Muscle layer of colon (tissue), 2 donors: ENCODE data around the gene AOPEP.
A peak's percentile ranks its signal among the peaks of the same experiment; 100 is the strongest.

Experiments used
- H3K27ac ChIP-seq: one replicate; pipeline ENCODE4 v1.7.0; 2013; ENCODE audit warnings: low read depth, mild to moderate bottlenecking, low read length, moderate library complexity
- H3K27me3 ChIP-seq, 2 donors: one replicate each; pipeline ENCODE4 v1.7.0; 2013; ENCODE audit warnings: low read length in 2 of 2, mild to moderate bottlenecking in 2 of 2; ENCODE audit not compliant: insufficient read depth in 2 of 2, control insufficient read depth in 1 of 2
- H3K36me3 ChIP-seq: one replicate; pipeline ENCODE4 v1.7.0; 2013; ENCODE audit warnings: mild to moderate bottlenecking, low read length; ENCODE audit not compliant: insufficient read depth
- H3K4me1 ChIP-seq: one replicate; pipeline ENCODE4 v1.7.0; 2013; ENCODE audit warnings: mild to moderate bottlenecking, low read length; ENCODE audit not compliant: insufficient read depth
- H3K4me3 ChIP-seq, 2 donors: one replicate each; pipeline ENCODE4 v1.7.0; 2013; ENCODE audit warnings: low read length in 2 of 2, low read depth in 1 of 2, mild to moderate bottlenecking in 1 of 2, moderate library complexity in 1 of 2
- H3K9ac ChIP-seq: one replicate; pipeline ENCODE4 v1.7.0; 2013; ENCODE audit warnings: low read length
- H3K9me3 ChIP-seq: one replicate; pipeline ENCODE4 v1.7.0; 2013; ENCODE audit warnings: mild to moderate bottlenecking, low read length
- donor health status: abdominal sarcoma.
- donor health status: Adenocarcinoma of cecum.

Gene AOPEP

DNA sequence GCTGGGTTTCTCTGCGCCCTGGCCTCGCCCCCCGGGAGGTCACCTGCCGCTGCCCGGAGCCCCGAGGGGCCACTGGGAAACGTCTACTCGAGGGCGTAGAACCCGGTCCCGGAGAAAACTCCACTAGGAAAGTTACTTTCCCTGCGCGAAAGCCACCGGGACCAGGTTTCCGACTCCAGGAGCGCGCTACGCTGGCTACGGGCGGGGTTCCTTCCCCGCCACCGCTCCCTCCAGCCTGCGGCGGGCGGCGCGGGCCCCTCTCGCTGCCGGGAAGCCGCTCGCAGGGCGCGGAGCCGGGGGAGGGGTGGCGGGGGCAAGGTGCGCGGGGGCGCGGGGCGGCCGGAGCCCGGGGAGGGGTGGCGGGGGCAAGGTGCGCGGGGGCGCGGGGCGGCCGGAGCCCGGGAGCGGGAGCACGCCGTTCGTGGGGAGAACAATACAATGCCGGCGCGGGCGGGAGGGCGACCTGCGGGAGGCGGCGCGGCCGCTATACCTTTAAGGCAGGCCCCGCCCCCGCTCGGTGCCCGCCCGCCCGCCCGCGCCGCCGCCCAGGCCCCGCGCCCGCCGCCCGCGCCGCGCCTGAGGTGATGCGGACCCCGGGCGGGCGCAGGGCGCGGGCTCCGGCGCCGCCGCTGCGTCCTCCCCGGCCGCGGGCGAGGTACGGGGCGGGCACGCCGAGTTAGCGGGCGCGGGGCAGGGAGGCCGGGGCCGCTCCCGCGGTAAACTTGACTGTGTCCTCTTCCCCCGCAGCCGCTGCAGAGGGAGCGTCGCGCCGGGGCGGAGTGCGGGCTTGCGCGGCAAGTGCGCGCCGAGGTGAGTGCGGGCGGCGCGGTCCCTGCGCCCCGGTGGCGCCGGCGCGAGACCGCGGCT, 278.1 kb downstream of the AOPEP start:
- Histone ChIP-seq H3K4me3 (peak overlapping the region; percentile 66 to 70), H3K27ac (peak overlapping the region; percentile 94), H3K36me3 (peaks cover 4% of the 10 kb centered on the region), H3K4me1 (peaks cover 10% of the 10 kb centered on the region), H3K9ac (peak overlapping the region; percentile 62), H3K9me3 (no peaks in the 10 kb centered on the region), H3K27me3 (no peaks in the 10 kb centered on the region)

DNA sequence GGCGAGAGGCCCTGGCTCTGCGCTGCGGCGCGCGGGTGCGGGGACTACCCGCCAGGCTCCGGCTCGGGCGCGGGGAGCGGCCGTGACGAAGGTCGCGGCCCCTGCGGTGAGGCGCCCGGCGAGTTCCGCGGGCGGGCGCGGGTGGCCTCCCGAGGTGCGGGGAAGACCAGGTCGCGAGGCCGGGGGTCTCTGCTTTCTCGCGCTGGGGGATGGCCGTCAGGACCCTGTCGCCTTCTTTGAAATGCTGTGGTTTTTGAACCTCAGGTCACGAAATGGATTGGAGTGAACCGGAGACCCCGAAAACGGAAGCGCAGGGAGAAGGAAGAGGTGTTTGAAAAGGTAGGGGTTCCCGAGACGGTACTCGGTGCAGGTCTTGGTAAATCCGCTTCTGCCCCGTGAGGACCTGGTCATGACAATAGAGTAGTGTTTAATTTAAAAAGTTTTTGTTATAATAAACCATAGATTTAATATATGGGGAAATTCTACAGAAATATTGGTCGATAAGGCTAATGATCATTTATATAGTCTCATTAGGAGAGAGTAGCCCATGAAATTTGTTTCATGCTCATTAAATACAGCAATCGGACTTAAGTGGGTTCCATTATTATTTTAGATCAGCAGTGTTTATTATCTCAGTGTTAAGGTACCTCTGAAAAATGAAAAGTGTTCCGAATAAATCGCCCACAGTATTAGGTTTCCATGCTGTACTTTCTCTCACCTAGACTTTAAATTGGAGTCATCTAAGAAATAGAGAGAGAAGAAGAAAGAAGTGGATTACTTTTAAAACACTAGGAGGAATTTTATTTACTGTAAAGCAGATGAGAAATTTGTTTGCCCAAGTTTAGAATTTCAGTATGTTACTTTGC, 279.0 kb downstream of the AOPEP start:
- peak overlapping the region; percentile 66 to 70 for H3K4me3 ChIP-seq
- H3K36me3 ChIP-seq: peaks cover 5% of the 10 kb centered on the region
- H3K27me3 ChIP-seq: no peaks in the 10 kb centered on the region
- no peaks in the 10 kb centered on the region for H3K9me3 ChIP-seq
- H3K9ac ChIP-seq: peak overlapping the region; percentile 83
- H3K27ac ChIP-seq: peak overlapping the region; percentile 94
- H3K4me1 ChIP-seq: peaks cover 9% of the 10 kb centered on the region

- no peaks in the 10 kb centered on the region for H3K27me3 ChIP-seq
- H3K4me1 ChIP-seq: peaks cover 27% of the 10 kb centered on the region
These were observed 280.8 kb downstream of the AOPEP start for GRCh38 chr9:95007226-95007869.

GRCh38 chr9:95008151-95008771, 281.8 kb downstream of the AOPEP start:
- Histone ChIP-seq H3K36me3 (peaks cover 5% of the 10 kb centered on the region), H3K27ac (peak overlapping the region; percentile 94), H3K9ac (peak overlapping the region; percentile 83), H3K9me3 (no peaks in the 10 kb centered on the region), H3K4me1 (peaks cover 33% of the 10 kb centered on the region), H3K27me3 (no peaks in the 10 kb centered on the region), H3K4me3 (peak overlapping the region; percentile 36 to 66)

More at GRCh38 chr9:95007226-95007869, 280.8 kb downstream of the AOPEP start:
- H3K9ac ChIP-seq: peak overlapping the region; percentile 83
- peak overlapping the region; percentile 36 to 66 for H3K4me3 ChIP-seq
- peak overlapping the region; percentile 94 for H3K27ac ChIP-seq
- peaks cover 5% of the 10 kb centered on the region for H3K36me3 ChIP-seq
- H3K9me3 ChIP-seq: no peaks in the 10 kb centered on the region

DNA sequence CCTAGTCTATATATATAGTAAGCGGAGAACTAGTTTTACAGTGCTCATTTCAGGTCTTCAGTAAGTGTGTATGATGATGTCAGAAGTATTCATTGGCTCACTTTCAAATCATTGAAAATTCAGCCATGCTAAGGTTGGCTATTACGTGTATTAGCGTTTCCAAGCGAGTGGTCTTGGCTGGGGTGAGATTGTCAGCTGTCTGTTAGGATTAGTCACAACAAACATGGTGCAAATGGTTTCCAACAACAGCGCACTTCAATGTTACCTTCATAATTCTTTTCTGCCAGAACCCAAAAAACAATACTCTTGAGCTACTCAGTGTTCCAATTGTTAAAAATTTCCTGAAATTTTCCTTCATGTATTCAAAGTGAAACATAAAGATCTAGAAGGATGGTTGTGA, 283.0 kb downstream of the AOPEP start:
- peak overlapping the region; percentile 22 for H3K9ac ChIP-seq
- H3K4me3 ChIP-seq: no peak overlapping the region
- peak overlapping the region; percentile 74 for H3K27ac ChIP-seq

DNA sequence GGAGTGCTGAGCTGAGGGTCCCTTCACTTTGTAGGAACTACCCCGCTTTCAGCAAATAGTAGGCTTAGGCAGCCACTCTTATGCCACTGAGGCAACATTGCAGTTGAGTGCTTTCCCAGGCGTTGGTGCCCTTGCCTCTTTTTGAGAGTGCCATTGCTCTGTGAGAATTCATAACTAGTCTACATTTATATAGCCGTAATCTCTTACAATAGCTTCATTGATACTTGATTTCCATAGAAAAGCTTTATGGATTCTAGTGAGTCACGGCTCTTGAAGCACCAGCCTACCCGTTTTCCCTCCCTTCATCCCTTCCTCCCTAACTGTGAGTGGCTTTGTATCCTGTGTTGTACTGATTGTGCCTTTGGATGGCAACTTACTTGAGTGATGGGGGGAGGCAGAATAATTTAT, 283.9 kb downstream of the AOPEP start:
- peak overlapping the region in 1 of 2 donors; percentile 5 for H3K4me3 ChIP-seq
- no peaks in the 10 kb centered on the region for H3K9me3 ChIP-seq
- H3K4me1 ChIP-seq: peaks cover 50% of the 10 kb centered on the region
- peaks cover 10% of the 10 kb centered on the region for H3K36me3 ChIP-seq
- H3K9ac ChIP-seq: no peak overlapping the region
- no peaks in the 10 kb centered on the region for H3K27me3 ChIP-seq
- peak overlapping the region; percentile 57 for H3K27ac ChIP-seq

More for the DNA sequence above, 283.0 kb downstream of the AOPEP start:
- H3K36me3 ChIP-seq: peaks cover 5% of the 10 kb centered on the region
- peaks cover 43% of the 10 kb centered on the region for H3K4me1 ChIP-seq
- no peaks in the 10 kb centered on the region for H3K9me3 ChIP-seq
- H3K27me3 ChIP-seq: no peaks in the 10 kb centered on the region

GRCh38 chr9:95012035-95012708, 285.7 kb downstream of the AOPEP start:
- peaks cover 18% of the 10 kb centered on the region for H3K36me3 ChIP-seq
- peak overlapping the region; percentile 52 for H3K9ac ChIP-seq
- no peaks in the 10 kb centered on the region for H3K27me3 ChIP-seq
- peak overlapping the region; percentile 30 for H3K27ac ChIP-seq
- no peak overlapping the region for H3K4me3 ChIP-seq
- H3K9me3 ChIP-seq: no peaks in the 10 kb centered on the region
- H3K4me1 ChIP-seq: peaks cover 59% of the 10 kb centered on the region

DNA sequence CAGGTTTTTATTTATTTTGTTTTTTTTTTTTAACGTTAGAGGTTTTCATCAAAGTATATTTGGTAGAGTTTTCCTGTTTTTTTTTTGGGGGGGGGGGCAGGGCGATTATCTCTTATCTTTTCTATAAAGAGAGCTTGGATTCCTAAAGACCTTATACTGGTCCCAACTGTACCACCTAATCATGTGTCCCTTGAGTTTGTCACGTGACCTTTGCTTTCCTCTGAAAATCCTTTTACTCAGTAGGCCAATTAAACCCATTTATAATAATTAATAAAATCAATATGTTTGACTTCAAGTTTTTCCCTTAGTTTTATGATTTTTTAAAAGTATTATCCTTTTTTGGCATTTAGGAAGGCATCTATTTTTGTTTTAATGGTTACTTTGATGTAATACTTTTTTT, 286.4 kb downstream of the AOPEP start:
- Histone ChIP-seq H3K4me1 (peaks cover 66% of the 10 kb centered on the region), H3K9ac (peak overlapping the region; percentile 52), H3K9me3 (no peaks in the 10 kb centered on the region), H3K27me3 (no peaks in the 10 kb centered on the region), H3K4me3 (no peak overlapping the region), H3K36me3 (peaks cover 25% of the 10 kb centered on the region), H3K27ac (peak overlapping the region; percentile 30)

DNA sequence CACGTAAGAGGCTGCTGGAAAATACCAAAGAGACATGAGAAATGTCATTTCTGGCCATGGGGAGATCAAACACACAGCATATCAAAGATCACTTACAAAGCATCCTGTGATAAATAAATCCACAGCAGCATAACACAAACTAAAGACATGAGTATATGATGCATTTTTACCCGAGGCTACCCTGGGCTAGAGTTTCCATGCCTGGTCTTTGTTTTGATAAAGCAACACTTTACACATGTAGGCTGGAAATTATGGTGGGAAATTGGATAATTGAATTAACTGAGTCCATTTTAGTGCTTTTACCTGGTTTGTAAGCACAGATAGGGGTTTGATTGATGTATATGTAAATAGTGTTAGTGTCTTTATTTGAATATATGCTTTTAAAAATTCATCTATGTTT, 288.4 kb downstream of the AOPEP start:
- H3K9ac ChIP-seq: no peak overlapping the region
- H3K27ac ChIP-seq: peak overlapping the region; percentile 59
- no peaks in the 10 kb centered on the region for H3K9me3 ChIP-seq
- H3K4me1 ChIP-seq: peaks cover 81% of the 10 kb centered on the region
- H3K27me3 ChIP-seq: no peaks in the 10 kb centered on the region
- no peak overlapping the region for H3K4me3 ChIP-seq
- H3K36me3 ChIP-seq: peaks cover 30% of the 10 kb centered on the region

GRCh38 chr9:95015569-95015968, 289.1 kb downstream of the AOPEP start:
- Histone ChIP-seq H3K36me3 (peaks cover 36% of the 10 kb centered on the region), H3K9me3 (no peaks in the 10 kb centered on the region), H3K4me1 (peaks cover 83% of the 10 kb centered on the region), H3K9ac (no peak overlapping the region), H3K4me3 (no peak overlapping the region), H3K27ac (no peak overlapping the region), H3K27me3 (no peaks in the 10 kb centered on the region)
